Right cardiac atrium (tissue), 5 donors: ENCODE results near the gene PTX3. TPM values are rescaled to one million over a fixed set of nuclear protein-coding genes. Genes with fewer than 3 reads are reported as not detected.

ENCODE experiments used
- ATAC-seq, 2 donors: fragments of 200-7000 bp; cut with Tn5 transposase; one replicate each; pipeline versions ENCODE4 v1.8.0 to v1.9.1; 2020; ENCODE audit warnings: moderate library complexity in 2 of 2, mild to moderate bottlenecking in 1 of 2
- DNase-seq, 3 donors: peaks; one replicate each; pipeline ENCODE4 v3.0.0-alpha.2; 2020
- H3K27ac ChIP-seq: one replicate; pipeline ENCODE4 v1.5.1; 2013; ENCODE audit warnings: mild to moderate bottlenecking, low read length, control low read depth, moderate library complexity
- H3K27me3 ChIP-seq: one replicate; pipeline ENCODE4 v1.6.1; 2013; ENCODE audit not compliant: control insufficient read depth, insufficient read depth
- H3K4me1 ChIP-seq: one replicate; pipeline ENCODE4 v1.6.1; 2013; ENCODE audit warnings: low read length; ENCODE audit not compliant: control insufficient read depth, insufficient read depth
- H3K4me3 ChIP-seq: one replicate; pipeline ENCODE4 v1.5.1; 2013; ENCODE audit warnings: low read length, control low read depth
- H3K9me3 ChIP-seq: one replicate; pipeline ENCODE4 v1.6.1; 2013; ENCODE audit warnings: low read length; ENCODE audit not compliant: control insufficient read depth
- WGBS: extraction: QIAGEN DNeasy Blood & Tissue Kit; methylation state at CpG from one replicate; pipeline ENCODE4 v1.1.7; 2013; 5-methylcytosine and 5-hydroxymethylcytosine counted together
- intact Hi-C, 4 donors: fragments of 100-400 bp; cut with DNase I; formaldehyde crosslinking; loops; one replicate each; pipeline versions ENCODE4 v1.11.0 to v1.14.0; 2022 to 2023
- polyA plus RNA-seq: library from polyadenylated mRNA; stranded (reverse); fragments of 200-250 nt; gene quantifications from one replicate; pipeline ENCODE4 v1.2.3, GENCODE V29; 2013
- total RNA-seq, 4 donors: library from RNA; stranded (reverse); fragmentation: NEBNext Ultra II Directional; extraction: Animal tissue kit (Norgen Biotek cat#: 25700); gene quantifications; one replicate each; pipeline ENCODE4 v1.2.1, GENCODE V29; 2021
- donor health status: healthy with polysubstance abuse.
- donor health status: DM: no; HTN: yes; CAD: no.
- donor health status: DM: no; HTN: no; CAD: no.
- donor health status: DM: no; HTN: yes; CAD: no; lungs with severe emphysema.
- donor health status: DM: yes; HTN: yes; CAD: no.

PTX3 gene
- total and polyA plus RNA-seq, 5 donors: 0.20 to 6.2 (median 0.48) TPM

DNA sequence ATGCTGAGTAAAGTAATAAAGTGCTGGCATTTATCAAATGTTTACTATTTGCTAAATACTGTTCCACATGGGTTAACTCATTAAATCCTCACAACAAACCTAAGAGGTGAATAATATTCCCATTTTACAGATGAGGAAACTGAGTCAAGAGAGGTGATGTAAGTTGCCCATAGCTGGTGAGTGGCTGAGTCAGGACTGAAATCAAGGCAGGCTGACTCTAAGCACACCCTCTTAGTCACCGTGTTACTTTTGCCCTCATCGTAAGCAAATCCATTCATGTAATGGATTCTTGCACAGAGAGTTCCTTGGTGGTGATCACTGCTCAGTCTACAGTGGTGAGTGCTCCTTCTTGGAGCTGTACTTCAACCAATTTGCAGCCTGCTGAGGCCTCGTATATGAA is 28.9 kb upstream of the PTX3 start:
- H3K9me3 ChIP-seq: no peaks in the 10 kb centered on the region
- DNase-seq (no peak), ATAC-seq (no peak)
- H3K27ac ChIP-seq: no peak overlapping the region
- no peaks in the 10 kb centered on the region for H3K4me1 ChIP-seq
- H3K4me3 ChIP-seq: no peak overlapping the region
- intact Hi-C loops: no loop called here
- no peaks in the 10 kb centered on the region for H3K27me3 ChIP-seq
- 77% methylated on average over 3 of the region's 3 CpGs for WGBS

DNA sequence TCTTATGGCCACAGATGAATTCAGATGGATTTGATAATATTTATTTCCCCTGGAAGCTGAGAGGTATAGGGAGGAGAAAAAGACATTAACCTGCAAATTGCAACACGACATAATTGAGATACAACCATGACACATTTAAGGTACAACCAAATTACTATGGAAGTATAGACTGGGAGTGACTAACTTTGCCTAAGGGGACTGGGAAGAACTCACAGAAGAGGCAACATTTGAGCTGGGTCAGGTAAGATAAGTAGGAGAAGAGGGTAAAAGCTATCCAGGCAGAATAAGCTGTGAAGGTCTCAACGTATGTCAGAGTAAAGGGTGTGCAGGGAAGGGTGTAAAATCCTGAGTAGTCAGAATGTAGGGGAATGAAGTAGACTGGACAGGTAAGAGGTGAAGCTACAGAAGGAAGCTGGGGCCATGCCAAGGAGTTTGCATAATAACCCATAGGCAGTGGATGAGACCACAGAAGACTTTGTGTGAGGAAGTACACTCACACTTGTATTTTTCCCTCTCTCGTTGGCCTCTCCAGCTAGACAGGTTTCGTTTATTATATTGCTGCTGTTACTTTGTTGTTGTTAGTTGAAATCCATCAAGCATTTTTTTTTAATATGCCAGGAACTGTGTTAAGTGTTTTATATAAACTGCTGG is 28.0 kb upstream of the PTX3 start:
- no peak overlapping the region for H3K4me3 ChIP-seq
- intact Hi-C loops: no loop called here
- H3K9me3 ChIP-seq: no peaks in the 10 kb centered on the region
- ATAC-seq (no peak), DNase-seq (no peak)
- H3K4me1 ChIP-seq: no peaks in the 10 kb centered on the region
- H3K27me3 ChIP-seq: no peaks in the 10 kb centered on the region
- WGBS: 80% methylated on average over 4 of the region's 4 CpGs
- no peak overlapping the region for H3K27ac ChIP-seq

DNA sequence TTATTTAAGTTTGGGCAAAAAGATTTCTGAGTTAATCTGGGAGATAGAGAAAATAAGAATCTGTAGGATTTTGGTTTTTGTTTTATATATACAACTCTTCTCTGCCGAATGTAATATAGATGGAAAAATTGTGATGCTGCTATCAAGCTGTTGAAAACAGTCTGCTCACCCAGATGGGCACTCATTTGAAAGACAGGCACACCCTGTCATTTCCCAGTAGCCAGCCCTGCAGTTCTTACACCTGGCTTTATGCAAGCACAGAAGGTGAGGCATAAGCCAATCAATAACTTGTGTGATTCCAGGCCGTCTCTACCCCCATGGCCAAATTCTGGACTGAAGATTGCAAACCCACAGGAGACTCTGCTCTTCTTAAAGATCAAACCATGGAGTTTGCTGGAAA is 27.1 kb upstream of the PTX3 start:
- Histone ChIP-seq H3K4me3 (no peak overlapping the region), H3K9me3 (no peaks in the 10 kb centered on the region), H3K4me1 (no peaks in the 10 kb centered on the region), H3K27me3 (no peaks in the 10 kb centered on the region), H3K27ac (no peak overlapping the region)
- WGBS: 96% methylated on average over 2 of the region's 2 CpGs
- ATAC-seq (no peak), DNase-seq (no peak)
- intact Hi-C loops: no loop called here

DNA sequence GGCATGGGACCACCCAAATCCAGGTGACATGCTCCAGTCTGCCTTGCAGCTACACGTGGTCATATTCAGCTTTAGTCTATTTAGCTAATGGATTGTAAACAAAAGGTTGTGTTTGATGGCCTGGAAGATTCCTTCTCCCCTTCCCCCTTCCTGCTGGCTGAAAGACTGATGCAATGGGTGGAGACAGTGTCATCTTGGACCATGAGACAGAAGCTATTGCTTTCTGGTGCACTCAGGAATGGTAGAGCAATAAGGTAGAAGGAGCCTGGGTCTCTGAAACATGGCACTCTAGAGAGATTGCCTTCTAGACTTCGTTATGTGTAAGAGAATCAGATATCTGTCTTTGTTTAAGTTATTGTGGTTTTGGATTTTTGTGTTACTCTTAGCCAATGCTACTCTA is 25.7 kb upstream of the PTX3 start:
- H3K9me3 ChIP-seq: no peaks in the 10 kb centered on the region
- H3K27ac ChIP-seq: no peak overlapping the region
- WGBS: 59% methylated on average over 2 of the region's 2 CpGs
- DNase-seq: no peak
- H3K27me3 ChIP-seq: no peaks in the 10 kb centered on the region
- no peak overlapping the region for H3K4me3 ChIP-seq
- intact Hi-C loops: no loop called here
- no peak for ATAC-seq
- no peaks in the 10 kb centered on the region for H3K4me1 ChIP-seq

DNA sequence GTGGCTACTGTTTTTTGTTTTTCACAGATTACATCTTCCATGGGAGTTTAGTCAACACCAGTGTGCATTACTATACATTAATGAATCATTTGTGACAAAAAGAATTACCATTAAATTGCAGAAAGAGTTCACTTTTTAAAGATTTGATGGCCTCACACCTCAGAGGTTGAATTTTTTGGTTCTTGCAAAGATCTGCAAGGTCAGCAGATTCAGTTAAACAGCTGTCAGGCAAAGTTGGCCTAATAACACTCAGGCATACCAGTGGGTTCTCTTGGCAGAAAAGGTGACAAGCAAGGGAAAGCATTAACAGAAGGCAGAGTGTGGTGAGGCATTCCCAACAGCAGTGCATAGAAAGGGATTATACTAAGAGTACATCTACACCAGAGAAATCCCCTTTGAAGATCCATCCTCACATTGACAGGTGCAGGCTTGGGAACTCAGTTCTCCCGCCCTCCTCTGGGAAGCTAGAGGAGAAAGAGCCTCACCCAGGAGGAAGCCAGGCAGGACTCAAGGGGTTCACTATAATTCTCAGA is 24.3 kb upstream of the PTX3 start:
- DNase-seq (no peak), ATAC-seq (no peak)
- H3K4me1 ChIP-seq: no peaks in the 10 kb centered on the region
- no peak overlapping the region for H3K4me3 ChIP-seq
- intact Hi-C loops: no loop called here
- H3K9me3 ChIP-seq: no peaks in the 10 kb centered on the region
- H3K27ac ChIP-seq: no peak overlapping the region
- H3K27me3 ChIP-seq: no peaks in the 10 kb centered on the region
- 86% methylated on average over 1 of the region's 1 CpG for WGBS

DNA sequence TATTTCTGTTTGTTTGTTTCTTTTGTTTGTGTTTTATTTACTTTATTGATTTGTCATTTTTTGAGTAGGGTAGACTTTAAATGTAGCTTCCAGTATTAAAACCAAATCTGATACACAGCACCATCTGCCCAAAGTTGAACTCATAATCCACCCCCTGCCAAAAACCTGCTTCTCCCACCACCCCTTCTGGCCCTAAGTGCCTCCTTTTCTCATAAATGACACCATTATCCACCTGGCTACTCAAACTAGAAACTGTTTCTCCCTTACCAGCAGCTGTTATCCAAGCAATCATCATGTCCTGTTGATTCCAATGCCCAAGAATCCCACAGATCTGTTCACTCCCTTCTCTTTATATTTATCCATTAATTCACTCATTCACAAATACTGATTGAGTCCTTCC is 21.8 kb upstream of the PTX3 start:
- intact Hi-C loops: no loop called here
- no peaks in the 10 kb centered on the region for H3K9me3 ChIP-seq
- DNase-seq (no peak), ATAC-seq (no peak)
- H3K27me3 ChIP-seq: no peaks in the 10 kb centered on the region
- H3K27ac ChIP-seq: no peak overlapping the region
- H3K4me3 ChIP-seq: no peak overlapping the region
- H3K4me1 ChIP-seq: no peaks in the 10 kb centered on the region

DNA sequence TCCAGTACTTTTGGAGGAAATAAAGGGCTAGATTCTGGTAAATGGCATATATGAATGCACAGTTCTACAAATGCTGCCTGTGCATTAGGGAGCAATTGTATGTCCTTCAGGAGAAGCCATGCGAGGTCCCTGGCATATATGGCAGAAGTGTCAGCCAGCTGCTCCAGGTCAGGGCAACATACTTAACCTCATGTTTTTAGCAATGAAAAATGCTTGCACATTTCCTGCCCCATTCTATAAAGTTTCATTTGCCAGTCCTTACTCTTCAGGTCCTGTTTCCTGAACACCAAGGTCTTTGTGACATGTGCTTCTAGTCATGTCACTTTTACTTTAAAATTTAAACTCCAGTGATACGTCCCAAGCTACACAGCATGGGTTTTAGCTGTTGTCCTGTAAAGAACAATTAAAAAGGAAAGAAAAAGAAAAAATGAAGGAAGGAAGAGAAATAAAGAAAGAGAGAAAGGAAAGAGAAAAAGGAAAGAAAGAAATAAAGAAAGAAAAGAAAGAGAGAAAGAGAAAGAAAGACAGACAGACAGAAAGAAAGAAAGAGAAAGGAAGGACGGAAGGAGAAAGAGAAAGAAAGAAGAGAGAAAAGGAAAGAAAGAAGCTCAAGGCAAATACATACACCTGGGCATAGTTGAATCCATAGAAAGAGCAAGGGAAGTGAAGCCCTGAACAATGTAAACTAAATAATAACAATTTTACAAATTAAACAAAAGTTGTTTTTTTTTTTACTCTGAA is 20.1 kb upstream of the PTX3 start:
- H3K27ac ChIP-seq: no peak overlapping the region
- intact Hi-C loops: no loop called here
- WGBS: 75% methylated on average over 3 of the region's 3 CpGs

DNA sequence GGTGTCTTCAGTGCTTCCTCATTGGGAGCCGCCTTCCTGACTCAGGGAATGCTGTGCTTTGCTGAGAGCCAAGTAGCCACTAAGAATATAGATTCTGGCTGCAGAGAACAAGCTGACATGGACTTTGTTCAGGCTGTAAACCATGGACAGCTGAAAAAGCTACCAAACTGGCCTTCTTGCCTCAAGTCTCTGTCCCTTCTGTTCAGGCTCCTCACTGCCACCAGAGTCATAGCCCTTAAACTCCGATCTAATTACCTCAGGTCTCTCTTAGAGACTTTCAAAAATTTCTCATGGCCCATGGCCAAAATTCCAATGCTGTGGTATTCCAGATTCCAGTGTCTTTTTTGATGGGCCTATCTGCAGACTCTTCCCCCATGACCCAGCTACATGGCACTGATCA is 19.4 kb upstream of the PTX3 start:
- WGBS: 73% methylated on average over 2 of the region's 2 CpGs
- no peak for DNase-seq
- no peak overlapping the region for H3K4me3 ChIP-seq
- no peak overlapping the region for H3K27ac ChIP-seq
- no peaks in the 10 kb centered on the region for H3K9me3 ChIP-seq
- H3K4me1 ChIP-seq: no peaks in the 10 kb centered on the region
- no peak for ATAC-seq
- intact Hi-C loops: no loop called here
- H3K27me3 ChIP-seq: no peaks in the 10 kb centered on the region

More for the DNA sequence above, 20.1 kb upstream of the PTX3 start:
- no peaks in the 10 kb centered on the region for H3K9me3 ChIP-seq
- ATAC-seq (no peak), DNase-seq (no peak)
- H3K4me3 ChIP-seq: no peak overlapping the region
- no peaks in the 10 kb centered on the region for H3K27me3 ChIP-seq
- H3K4me1 ChIP-seq: no peaks in the 10 kb centered on the region

DNA sequence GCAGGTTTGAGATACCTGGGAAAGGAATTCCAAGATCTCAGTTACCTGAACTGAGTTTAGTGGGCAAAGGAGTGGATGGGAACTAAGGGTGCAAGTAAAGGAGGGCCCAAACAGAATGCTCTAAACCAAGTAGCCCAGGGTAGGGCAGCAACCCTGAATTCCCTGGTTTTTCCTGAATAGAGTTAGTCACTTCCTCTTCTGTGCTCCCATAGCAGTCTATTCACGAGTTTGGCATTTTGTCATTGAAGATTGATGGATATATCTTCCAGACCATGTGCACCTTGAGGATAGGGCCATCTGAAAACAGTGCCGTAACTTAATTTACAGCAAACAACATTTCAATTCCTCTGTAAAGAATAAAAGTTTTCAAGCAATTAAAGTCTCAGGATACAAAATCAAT is 18.5 kb upstream of the PTX3 start:
- H3K9me3 ChIP-seq: no peaks in the 10 kb centered on the region
- ATAC-seq (no peak), DNase-seq (no peak)
- WGBS: 78% methylated on average over 2 of the region's 2 CpGs
- no peaks in the 10 kb centered on the region for H3K27me3 ChIP-seq
- intact Hi-C loops: no loop called here
- no peak overlapping the region for H3K4me3 ChIP-seq
- no peaks in the 10 kb centered on the region for H3K4me1 ChIP-seq
- no peak overlapping the region for H3K27ac ChIP-seq

DNA sequence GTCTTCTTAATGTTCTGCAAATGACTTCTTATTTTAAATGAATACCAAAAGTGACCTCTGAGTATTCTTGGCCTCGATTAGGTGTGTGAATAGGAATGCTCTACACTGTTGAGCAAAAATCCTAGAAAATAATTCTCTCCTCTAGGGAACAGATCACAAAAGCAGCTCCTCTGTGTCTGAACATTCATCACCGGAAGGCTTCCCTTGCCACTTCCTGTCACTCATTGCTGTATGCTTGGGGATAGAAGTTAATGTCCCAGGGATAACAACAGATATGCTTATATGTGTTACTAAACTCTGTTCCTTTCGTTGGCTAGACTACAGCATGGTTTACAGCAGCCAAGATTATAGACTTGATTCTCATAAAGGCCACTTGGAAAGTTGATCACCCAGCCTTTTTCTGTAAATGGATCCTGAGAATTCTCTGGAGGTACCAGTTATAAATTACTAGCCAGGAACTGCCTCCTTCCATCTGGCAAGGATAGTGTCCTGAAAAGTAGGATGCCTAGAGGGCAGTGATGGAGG is 16.0 kb upstream of the PTX3 start:
- H3K4me3 ChIP-seq: no peak overlapping the region
- intact Hi-C loops: no loop called here
- H3K9me3 ChIP-seq: no peaks in the 10 kb centered on the region
- no peak for DNase-seq
- no peaks in the 10 kb centered on the region for H3K27me3 ChIP-seq
- H3K27ac ChIP-seq: no peak overlapping the region
- no peaks in the 10 kb centered on the region for H3K4me1 ChIP-seq
- 62% methylated on average over 3 of the region's 3 CpGs for WGBS
- ATAC-seq: no peak

DNA sequence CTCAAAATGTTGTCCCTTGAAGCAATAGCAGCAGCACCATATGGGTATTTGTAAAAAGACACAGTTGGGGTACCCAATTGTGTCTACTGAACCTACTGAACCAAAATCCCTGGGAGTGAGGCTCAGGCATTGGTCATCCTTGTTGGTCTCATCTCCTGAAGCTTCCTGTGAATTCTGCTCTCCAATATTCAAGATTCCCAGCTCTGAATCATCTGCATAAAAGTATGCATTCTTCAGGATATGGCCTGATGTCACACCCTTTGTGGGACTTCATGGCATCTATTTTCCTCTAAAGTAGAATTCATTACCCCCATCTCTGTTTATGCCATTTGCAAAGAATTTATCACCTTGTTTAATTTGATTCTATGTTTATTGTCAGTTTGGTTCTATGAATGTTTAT is 13.3 kb upstream of the PTX3 start:
- intact Hi-C loops: no loop called here
- H3K27me3 ChIP-seq: no peaks in the 10 kb centered on the region
- ATAC-seq (no peak), DNase-seq (no peak)
- H3K9me3 ChIP-seq: no peaks in the 10 kb centered on the region
- no peak overlapping the region for H3K27ac ChIP-seq
- no peaks in the 10 kb centered on the region for H3K4me1 ChIP-seq
- no peak overlapping the region for H3K4me3 ChIP-seq
